Astrocyte (in vitro differentiated cells and primary cell): ENCODE data around the gene LIMA1. TPM values are rescaled to one million over a fixed set of nuclear protein-coding genes. Genes with fewer than 3 reads are reported as not detected.
A peak's percentile ranks its signal among the peaks of the same experiment; 100 is the strongest.

Source experiments
- DNase-seq: peaks from one replicate; pipeline ENCODE4 v3.0.0-alpha.2; 2010; ENCODE audit warnings: low read depth
- FAIRE-seq: peaks from 2 replicates; lab custom pipeline; 2011; peaks lifted over from hg19 to GRCh38; lab: Jason Lieb, UNC
- H2AFZ ChIP-seq: 2 replicates; pipeline ENCODE4 v1.6.0; 2012; ENCODE audit warnings: low read depth, low read length, inconsistent platforms
- H3K27ac ChIP-seq: 2 replicates; pipeline ENCODE4 v1.5.1; 2011; ENCODE audit warnings: low read depth, low read length, inconsistent platforms
- H3K27me3 ChIP-seq: 2 replicates; pipeline ENCODE4 v1.6.0; 2011; ENCODE audit warnings: low read length, inconsistent platforms; ENCODE audit not compliant: insufficient read depth
- H3K36me3 ChIP-seq: 2 replicates; pipeline ENCODE4 v1.5.1; 2011; ENCODE audit warnings: low read length, inconsistent platforms; ENCODE audit not compliant: insufficient read depth
- H3K4me1 ChIP-seq: 2 replicates; pipeline ENCODE4 v1.5.1; 2011; ENCODE audit warnings: low read length, inconsistent platforms; ENCODE audit not compliant: insufficient read depth
- H3K4me2 ChIP-seq: 2 replicates; pipeline ENCODE4 v1.6.0; 2012; ENCODE audit warnings: low read length, inconsistent platforms
- H3K4me3 ChIP-seq: 2 replicates; pipeline ENCODE4 v1.5.1; 2011; ENCODE audit warnings: low read depth, mild to moderate bottlenecking, low read length, inconsistent platforms; ENCODE audit not compliant: insufficient read depth
- H3K79me2 ChIP-seq: 2 replicates; pipeline ENCODE4 v1.6.0; 2012; ENCODE audit warnings: mild to moderate bottlenecking, low read length, inconsistent platforms; ENCODE audit not compliant: insufficient read depth
- H3K9ac ChIP-seq: 2 replicates; pipeline ENCODE4 v1.6.0; 2012; ENCODE audit warnings: mild to moderate bottlenecking, low read length, inconsistent platforms
- H3K9me3 ChIP-seq: 2 replicates; pipeline ENCODE4 v1.5.1; 2012; ENCODE audit warnings: low read depth, mild to moderate bottlenecking, low read length, inconsistent platforms; ENCODE audit not compliant: insufficient read depth
- H4K20me1 ChIP-seq: 2 replicates; pipeline ENCODE4 v1.6.0; 2012; ENCODE audit warnings: low read length, inconsistent platforms; ENCODE audit not compliant: insufficient read depth
- H3K27ac Mint-ChIP-seq: one replicate; pipeline ENCODE4 v1.8.0; 2021; ENCODE audit warnings: mild to moderate bottlenecking, mixed read lengths; ENCODE audit not compliant: unreplicated experiment
- H3K27me3 Mint-ChIP-seq: one replicate; pipeline ENCODE4 v1.8.0; 2021; ENCODE audit warnings: low read depth, mixed read lengths; ENCODE audit not compliant: unreplicated experiment
- H3K36me3 Mint-ChIP-seq: one replicate; pipeline ENCODE4 v1.8.0; 2021; ENCODE audit warnings: low read depth, mixed read lengths; ENCODE audit not compliant: unreplicated experiment
- H3K4me1 Mint-ChIP-seq: one replicate; pipeline ENCODE4 v1.8.0; 2021; ENCODE audit warnings: low read depth, mixed read lengths; ENCODE audit not compliant: unreplicated experiment
- H3K4me3 Mint-ChIP-seq: one replicate; pipeline ENCODE4 v1.8.0; 2021; ENCODE audit warnings: mild to moderate bottlenecking, moderate library complexity, mixed read lengths; ENCODE audit not compliant: unreplicated experiment
- H3K9me3 Mint-ChIP-seq: one replicate; pipeline ENCODE4 v1.8.0; 2021; ENCODE audit warnings: mild to moderate bottlenecking, mixed read lengths; ENCODE audit not compliant: unreplicated experiment
- EZH2 ChIP-seq: IDR thresholded peaks from 2 replicates; pipeline ENCODE4 v1.6.1; 2012; ENCODE audit warnings: mild to moderate bottlenecking, low read length, inconsistent platforms; ENCODE audit not compliant: insufficient read depth
- total RNA-seq: library from RNA; stranded (reverse); gene quantifications from 2 replicates; pipeline ENCODE4 v1.2.1, GENCODE V29; 2021
- TF ChIP-seq, protein P1 (sequence below): IDR thresholded peaks from 2 replicates; pipeline ENCODE4 v1.5.1; 2011; ENCODE audit warnings: low read depth, mild to moderate bottlenecking, inconsistent platforms, low read length, moderate library complexity; ENCODE audit not compliant: insufficient read depth

Gene LIMA1
- total RNA-seq, 1 donor from 2014 or later = 173 TPM

DNA sequence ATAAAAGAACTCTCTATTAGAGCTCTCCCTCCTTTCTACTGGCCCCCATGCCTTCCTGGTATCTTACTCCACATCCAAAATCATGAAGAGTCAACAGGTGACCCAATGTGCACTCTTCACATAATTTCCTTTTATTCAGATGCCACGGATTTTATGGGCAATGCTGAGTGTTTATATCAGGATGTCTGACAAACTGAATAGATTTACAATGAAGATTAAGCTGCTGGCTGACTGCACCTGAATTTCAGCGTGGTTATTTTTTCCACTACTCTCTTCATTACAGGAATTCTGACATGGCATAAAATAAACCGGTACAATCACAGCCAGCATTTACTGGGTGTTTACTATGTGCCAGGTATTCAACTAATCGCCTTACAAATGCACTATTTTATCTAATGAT, 86.8 kb downstream of the LIMA1 start:
- peak overlapping the region; percentile 62 for H3K27ac Mint-ChIP-seq
- H4K20me1 ChIP-seq = peaks cover 13% of the 10 kb centered on the region
- no peaks in the 10 kb centered on the region for H3K9me3 Mint-ChIP-seq
- DNase-seq (no peak), FAIRE-seq (no peak)
- peaks cover 21% of the 10 kb centered on the region for H3K36me3 Mint-ChIP-seq
- H3K4me3 Mint-ChIP-seq = no peak overlapping the region
- TF ChIP-seq, protein P1, sequence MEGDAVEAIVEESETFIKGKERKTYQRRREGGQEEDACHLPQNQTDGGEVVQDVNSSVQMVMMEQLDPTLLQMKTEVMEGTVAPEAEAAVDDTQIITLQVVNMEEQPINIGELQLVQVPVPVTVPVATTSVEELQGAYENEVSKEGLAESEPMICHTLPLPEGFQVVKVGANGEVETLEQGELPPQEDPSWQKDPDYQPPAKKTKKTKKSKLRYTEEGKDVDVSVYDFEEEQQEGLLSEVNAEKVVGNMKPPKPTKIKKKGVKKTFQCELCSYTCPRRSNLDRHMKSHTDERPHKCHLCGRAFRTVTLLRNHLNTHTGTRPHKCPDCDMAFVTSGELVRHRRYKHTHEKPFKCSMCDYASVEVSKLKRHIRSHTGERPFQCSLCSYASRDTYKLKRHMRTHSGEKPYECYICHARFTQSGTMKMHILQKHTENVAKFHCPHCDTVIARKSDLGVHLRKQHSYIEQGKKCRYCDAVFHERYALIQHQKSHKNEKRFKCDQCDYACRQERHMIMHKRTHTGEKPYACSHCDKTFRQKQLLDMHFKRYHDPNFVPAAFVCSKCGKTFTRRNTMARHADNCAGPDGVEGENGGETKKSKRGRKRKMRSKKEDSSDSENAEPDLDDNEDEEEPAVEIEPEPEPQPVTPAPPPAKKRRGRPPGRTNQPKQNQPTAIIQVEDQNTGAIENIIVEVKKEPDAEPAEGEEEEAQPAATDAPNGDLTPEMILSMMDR = no peak
- TF ChIP-seq EZH2 = no peak
- no peak overlapping the region for H3K27ac ChIP-seq
- H3K36me3 ChIP-seq = peaks cover 60% of the 10 kb centered on the region
- H3K9ac ChIP-seq = no peak overlapping the region
- H3K27me3 ChIP-seq = no peaks in the 10 kb centered on the region
- H2AFZ ChIP-seq = no peak overlapping the region
- H3K4me1 ChIP-seq = peaks cover 6% of the 10 kb centered on the region
- H3K27me3 Mint-ChIP-seq = no peaks in the 10 kb centered on the region
- no peaks in the 10 kb centered on the region for H3K9me3 ChIP-seq
- peaks cover 11% of the 10 kb centered on the region for H3K4me1 Mint-ChIP-seq
- peaks cover 43% of the 10 kb centered on the region for H3K79me2 ChIP-seq
- no peak overlapping the region for H3K4me3 ChIP-seq
- H3K4me2 ChIP-seq = no peak overlapping the region

DNA sequence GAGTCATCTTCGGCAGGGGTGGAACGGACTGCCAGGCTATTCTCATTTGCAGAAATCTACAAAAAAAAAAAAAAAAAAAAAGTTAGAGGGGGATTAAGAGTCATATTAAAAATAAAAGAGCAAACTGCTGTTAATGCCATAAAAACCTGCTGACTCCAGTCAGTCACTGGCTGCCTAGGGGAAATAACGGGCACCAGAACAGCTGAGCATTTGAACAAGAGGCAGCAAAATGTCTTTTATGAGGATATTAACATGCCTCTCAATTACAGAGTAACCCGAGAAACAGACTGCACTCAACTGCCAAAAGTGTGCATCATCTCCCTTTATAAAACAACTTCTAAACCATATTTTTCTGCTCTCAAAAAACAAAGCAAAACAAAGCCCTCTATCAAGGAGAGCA, 87.5 kb downstream of the LIMA1 start:
- FAIRE-seq = no peak
- H3K9me3 ChIP-seq = no peaks in the 10 kb centered on the region
- no peak overlapping the region for H3K27ac ChIP-seq
- peaks cover under 1% of the 10 kb centered on the region for H3K4me1 ChIP-seq
- no peak overlapping the region for H3K4me3 Mint-ChIP-seq
- peaks cover 20% of the 10 kb centered on the region for H3K36me3 Mint-ChIP-seq
- no peaks in the 10 kb centered on the region for H3K27me3 ChIP-seq
- no peak for DNase-seq
- peaks cover 46% of the 10 kb centered on the region for H3K79me2 ChIP-seq
- no peak overlapping the region for H3K4me2 ChIP-seq
- H3K36me3 ChIP-seq = peaks cover 64% of the 10 kb centered on the region
- H3K9ac ChIP-seq = no peak overlapping the region
- no peak for TF ChIP-seq EZH2
- TF ChIP-seq, protein P1 = no peak
- H3K27me3 Mint-ChIP-seq = no peaks in the 10 kb centered on the region
- no peak overlapping the region for H3K27ac Mint-ChIP-seq
- H3K4me3 ChIP-seq = no peak overlapping the region
- peaks cover 13% of the 10 kb centered on the region for H4K20me1 ChIP-seq
- H2AFZ ChIP-seq = no peak overlapping the region
- peaks cover 6% of the 10 kb centered on the region for H3K4me1 Mint-ChIP-seq
- H3K9me3 Mint-ChIP-seq = no peaks in the 10 kb centered on the region

DNA sequence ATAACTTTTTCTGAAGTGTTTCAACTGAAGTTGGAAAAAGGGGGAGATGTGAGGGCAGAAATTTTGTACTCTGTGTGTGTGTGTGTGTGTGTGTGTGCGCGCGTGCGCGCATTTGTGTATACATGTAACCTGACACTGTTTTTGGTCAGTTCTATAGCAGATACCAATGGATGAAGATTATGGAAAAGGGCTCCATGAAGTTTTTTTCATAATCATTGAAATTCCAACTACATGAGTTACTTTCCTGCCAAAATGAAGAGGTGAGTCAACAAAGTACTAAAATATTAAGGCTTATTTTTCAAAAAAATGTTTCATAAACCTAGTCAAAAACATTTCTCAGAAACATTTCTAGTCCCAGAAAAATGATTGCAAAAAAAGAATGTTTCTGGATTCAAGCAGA, 90.4 kb downstream of the LIMA1 start:
- Histone ChIP-seq H3K4me1 (peaks cover 9% of the 10 kb centered on the region), H3K27ac (peak overlapping the region; percentile 69), H3K4me2 (peak overlapping the region; percentile 6), H3K79me2 (peaks cover 38% of the 10 kb centered on the region), H3K9ac (no peak overlapping the region), H4K20me1 (peaks cover 7% of the 10 kb centered on the region), H3K4me3 (no peak overlapping the region), H3K9me3 (no peaks in the 10 kb centered on the region), H3K27me3 (no peaks in the 10 kb centered on the region), H3K36me3 (peaks cover 56% of the 10 kb centered on the region), H2AFZ (no peak overlapping the region)
- Mint-ChIP-seq H3K36me3 (peaks cover 10% of the 10 kb centered on the region), H3K9me3 (no peaks in the 10 kb centered on the region), H3K27me3 (no peaks in the 10 kb centered on the region), H3K4me1 (peaks cover 16% of the 10 kb centered on the region), H3K27ac (no peak overlapping the region), H3K4me3 (no peak overlapping the region)
- peak; percentile 77 for DNase-seq
- FAIRE-seq = peak; percentile 23
- no peak for TF ChIP-seq EZH2
- TF ChIP-seq, protein P1 = no peak
